Measurements from ENCODE around the gene BROX. TPM values are rescaled to one million over a fixed set of nuclear protein-coding genes. Genes with fewer than 3 reads are reported as not detected.

Gene BROX
- polyA plus RNA-seq, 1 of the 3 experiments (the other 2 are of a cell fraction) = 3.8 TPM

- TF ChIP-seq RFX5 (IDR thresholded peaks at IDR 0.05; ENCODE audit: low read length) (no peak), ZBTB33 (IDR thresholded peaks at IDR 0.05; ENCODE audit: borderline replicate concordance, low read depth) (no peak), USF2 (IDR thresholded peaks at IDR 0.05; ENCODE audit: borderline replicate concordance, low read depth, low read length) (no peak), SIN3A (IDR thresholded peaks at IDR 0.05; ENCODE audit: borderline replicate concordance, low read depth, low read length) (no peak), GABPA (IDR thresholded peaks at IDR 0.05; ENCODE audit: low read depth) (no peak), CHD2 (IDR thresholded peaks at IDR 0.05; ENCODE audit: low read length, partially characterized antibody) (no peak), JUND (IDR thresholded peaks at IDR 0.05) (no peak), FOSL2 (IDR thresholded peaks at IDR 0.05; ENCODE audit: borderline replicate concordance, low read depth) (no peak), CTCF (IDR thresholded peaks at IDR 0.05) (no peak), NRF1 (IDR thresholded peaks at IDR 0.05; ENCODE audit: low read depth, low read length) (no peak), SMC3 (IDR thresholded peaks at IDR 0.05; ENCODE audit: low read depth, low read length) (no peak), FOXM1 (IDR thresholded peaks at IDR 0.05; ENCODE audit: low read depth) (no peak), IRF3 (IDR thresholded peaks at IDR 0.05; ENCODE audit: low read depth, low read length) (no peak)
- no peak for DNase-seq
- H4K20me1 ChIP-seq (ENCODE audit: insufficient read depth) = no peaks in the 10 kb centered on the region
- H3K27me3 ChIP-seq (ENCODE audit: insufficient read depth) = no peaks in the 10 kb centered on the region; the same call in 1 of the 2 replicates
- H3K27ac ChIP-seq (ENCODE audit: low read depth in 2 of 2, low read length in 1 of 2) = no peak overlapping the region
- ChIA-PET POLR2A (no interaction called here), CTCF (no interaction called here)
- peaks cover 5% of the 10 kb centered on the region; the same call in 1 of the 2 replicates for H3K9me3 ChIP-seq
- H2AFZ ChIP-seq (ENCODE audit: low read depth) = no peak overlapping the region
- no peaks in the 10 kb centered on the region for H3F3A ChIP-seq (replicated peaks; ENCODE audit: insufficient read depth)
- no peak overlapping the region for H3K4me3 ChIP-seq (ENCODE audit: low read depth in 2 of 2, low read length in 1 of 2)
- no peaks in the 10 kb centered on the region for H3K79me2 ChIP-seq (ENCODE audit: insufficient read depth)
- no peaks in the 10 kb centered on the region for H3K4me1 ChIP-seq (ENCODE audit: control insufficient read depth in 1 of 2, insufficient read depth in 2 of 2, low read depth in 1 of 2, low read length in 1 of 2)
- no peak overlapping the region for H3K9ac ChIP-seq
- H3K4me2 ChIP-seq = no peak overlapping the region
- H3K36me3 ChIP-seq (replicated peaks in 1 of 2; ENCODE audit: control insufficient read depth in 1 of 2, insufficient read depth in 2 of 2, low read length in 1 of 2) = no peaks in the 10 kb centered on the region
- H3K9me2 ChIP-seq = no peaks in the 10 kb centered on the region
Measured at GRCh38 chr1:222768592-222768991, 56.2 kb downstream of the BROX start.

Measured in SK-N-SH (cell line).